ENCODE results near the gene COCH.
"Not testable (repeated sequence)": the region's sequence is repeated elsewhere in the genome, so short reads cannot be mapped to it uniquely, and the experiment has no call there.

Gene COCH

GRCh38 chr14:30875788-30876053, 1.4 kb downstream of the COCH start:
- no peak for DNase-seq (ENCODE audit: low read depth)

- DNase-seq (ENCODE audit: low read depth) = no peak
Observed at GRCh38 chr14:30876692-30877091, 2.3 kb downstream of the COCH start.

- no peak for DNase-seq (ENCODE audit: low read depth)
Observed at GRCh38 chr14:30882431-30882830, 8.1 kb downstream of the COCH start.

GRCh38 chr14:30883508-30884294, 9.3 kb downstream of the COCH start:
- DNase-seq (ENCODE audit: low read depth) = no peak

- DNase-seq (ENCODE audit: low read depth) = no peak
Observed at GRCh38 chr14:30884901-30885300, 10.5 kb downstream of the COCH start.

GRCh38 chr14:30885840-30886740, 11.7 kb downstream of the COCH start:
- DNase-seq (ENCODE audit: low read depth) = no peak

GRCh38 chr14:30888480-30889243, 14.3 kb downstream of the COCH start:
- no peak for DNase-seq (ENCODE audit: low read depth)

GRCh38 chr14:30889244-30889594, 14.9 kb downstream of the COCH start:
- no peak for DNase-seq (ENCODE audit: low read depth)

- no peak for DNase-seq (ENCODE audit: low read depth)
Observed at GRCh38 chr14:30893819-30894218, 19.5 kb downstream of the COCH start.

GRCh38 chr14:30894923-30895515, 20.7 kb downstream of the COCH start:
- no peak for DNase-seq (ENCODE audit: low read depth)

- no peak for DNase-seq (ENCODE audit: low read depth)
Observed at GRCh38 chr14:30896435-30896834, 22.1 kb downstream of the COCH start.

- not testable (repeated sequence) for DNase-seq (ENCODE audit: low read depth)
Observed at GRCh38 chr14:30897121-30897520, 22.8 kb downstream of the COCH start.

- no peak for DNase-seq (ENCODE audit: low read depth)
Observed at GRCh38 chr14:30903285-30904124, 29.1 kb downstream of the COCH start.

- DNase-seq (ENCODE audit: low read depth) = no peak
Observed at GRCh38 chr14:30906752-30907658, 32.6 kb downstream of the COCH start.

GRCh38 chr14:30907659-30908057, 33.3 kb downstream of the COCH start:
- no peak for DNase-seq (ENCODE audit: low read depth)

GRCh38 chr14:30908826-30909225, 34.5 kb downstream of the COCH start:
- no peak for DNase-seq (ENCODE audit: low read depth)

GRCh38 chr14:30914812-30915211, 40.5 kb downstream of the COCH start:
- no peak for DNase-seq (ENCODE audit: low read depth)

GRCh38 chr14:30915596-30915995, 41.2 kb downstream of the COCH start:
- DNase-seq (ENCODE audit: low read depth) = no peak

- no peak for DNase-seq (ENCODE audit: low read depth)
Observed at GRCh38 chr14:30921305-30921704, 46.9 kb downstream of the COCH start.

GRCh38 chr14:30921788-30922187, 47.4 kb downstream of the COCH start:
- DNase-seq (ENCODE audit: low read depth) = no peak
